ENCODE data around the gene LCE3B.

GRCh38 chr1:152623203-152623844 lies 9.7 kb downstream of the LCE3B start:
- TF ChIP-seq CTCF (conservative IDR thresholded peaks at IDR 0.05; ENCODE audit: low read depth, low read length) (peak; percentile 50), EZH2 (IDR thresholded peaks at IDR 0.05; ENCODE audit: borderline replicate concordance, low read depth, low read length, poor library complexity, severe bottlenecking) (no peak)

Measured in A673 (cell line).